H1 (cell line): ENCODE results near the gene FAM120B. TPM values are rescaled to one million over a fixed set of nuclear protein-coding genes. Genes with fewer than 3 reads are reported as not detected.

ENCODE experiments used
- CTCF ChIA-PET: fragments of 300-600 bp; sonication (Branson Sonifier 250); formaldehyde crosslinking; loops from one replicate; lab custom pipeline; 2021; ENCODE audit not compliant: partially characterized antibody; lab: Charles Lee
- POLR2A ChIA-PET: fragments of 300-600 bp; sonication (Branson Sonifier 250); formaldehyde crosslinking; loops from one replicate; lab custom pipeline; 2021; ENCODE audit warnings: inconsistent platforms; ENCODE audit not compliant: partially characterized antibody; lab: Charles Lee
- DNase-seq, 2 experiments: peaks; one replicate each; pipeline versions ENCODE4 v3.0.0 to v3.0.0-alpha.2; 2010 to 2022; ENCODE audit warnings: low spot score in 2 of 2, low read depth in 1 of 2, mixed read lengths in 1 of 2
- FAIRE-seq: peaks from 2 replicates; lab custom pipeline; 2011; peaks lifted over from hg19 to GRCh38; lab: Jason Lieb, UNC
- H2AFZ ChIP-seq: 2 replicates; pipeline ENCODE4 v1.8.1; 2012; ENCODE audit warnings: low read length, inconsistent platforms
- H2AK5ac ChIP-seq: 2 replicates; pipeline ENCODE4 v1.6.1; 2013; ENCODE audit warnings: low read depth, low read length
- H2BK120ac ChIP-seq: replicated peaks from 2 replicates; pipeline ENCODE3; 2013; ENCODE audit warnings: low read depth, low read length, inconsistent platforms
- H2BK12ac ChIP-seq: 2 replicates; pipeline ENCODE4 v1.6.1; 2013; ENCODE audit warnings: low read depth, low read length
- H2BK15ac ChIP-seq: 2 replicates; pipeline ENCODE4 v1.6.1; 2013; ENCODE audit warnings: low read length
- H2BK20ac ChIP-seq: 2 replicates; pipeline ENCODE4 v1.6.1; 2013; ENCODE audit warnings: low read length
- H2BK5ac ChIP-seq: 2 replicates; pipeline ENCODE4 v1.6.1; 2013; ENCODE audit warnings: low read depth, low read length
- H3K14ac ChIP-seq: 2 replicates; pipeline ENCODE4 v1.6.1; 2013; ENCODE audit warnings: inconsistent platforms; ENCODE audit not compliant: insufficient read length
- H3K18ac ChIP-seq: 2 replicates; pipeline ENCODE4 v1.6.1; 2013; ENCODE audit warnings: low read length; ENCODE audit errors: extremely low read depth
- H3K23ac ChIP-seq: 2 replicates; pipeline ENCODE4 v1.6.1; 2013; ENCODE audit warnings: inconsistent platforms; ENCODE audit not compliant: insufficient read length
- H3K23me2 ChIP-seq: 2 replicates; pipeline ENCODE4 v1.6.1; 2013; ENCODE audit warnings: low read depth, low read length
- H3K27ac ChIP-seq: 2 replicates; pipeline ENCODE4 v1.6.1; 2011; ENCODE audit warnings: low read depth, low read length, inconsistent platforms
- H3K27me3 ChIP-seq, 4 experiments: replicated peaks in 1 of 4; 1 replicate in 1 of 4; 2 replicates in 3 of 4; pipeline versions ENCODE4 v1.6.1 to v1.8.1; 2011 to 2013; ENCODE audit warnings: low read length in 3 of 4, mild to moderate bottlenecking in 3 of 4, inconsistent platforms in 2 of 4, mixed read lengths in 2 of 4, moderate library complexity in 1 of 4; ENCODE audit not compliant: control insufficient read depth in 3 of 4, insufficient read depth in 3 of 4; ENCODE audit errors: extremely low read depth in 1 of 4
- H3K36me3 ChIP-seq, 4 experiments: 2 replicates each; pipeline versions ENCODE4 v1.6.1 to v1.8.1; 2011 to 2013; ENCODE audit warnings: mild to moderate bottlenecking in 4 of 4, low read length in 3 of 4, moderate library complexity in 2 of 4, control low read depth in 1 of 4, inconsistent platforms in 1 of 4; ENCODE audit not compliant: insufficient read depth in 4 of 4, control insufficient read depth in 2 of 4
- H3K4ac ChIP-seq: replicated peaks from 2 replicates; pipeline ENCODE3; 2013; ENCODE audit warnings: low read length, low read depth, mixed read lengths, inconsistent platforms; ENCODE audit not compliant: insufficient read length
- H3K4me1 ChIP-seq, 4 experiments: replicated peaks in 1 of 4; 1 replicate in 1 of 4; 2 replicates in 3 of 4; pipeline versions ENCODE4 v1.6.1 to v1.8.1; 2011 to 2013; ENCODE audit warnings: low read length in 3 of 4, inconsistent platforms in 2 of 4, mixed read lengths in 1 of 4; ENCODE audit not compliant: insufficient read depth in 4 of 4, control insufficient read depth in 3 of 4
- H3K4me2 ChIP-seq, 2 experiments: 2 replicates each; pipeline versions ENCODE4 v1.6.1 to v1.8.1; 2011 to 2013; ENCODE audit warnings: low read depth in 2 of 2, low read length in 2 of 2, control low read depth in 1 of 2, inconsistent platforms in 1 of 2, mild to moderate bottlenecking in 1 of 2; ENCODE audit not compliant: insufficient read depth in 1 of 2
- H3K4me3 ChIP-seq, 4 experiments: fragments of 200-600, 300-600 bp in 1 of 4; sonication (generic), shearing (Covaris generic), sonication (Bioruptor Twin) in 1 of 4; 2 replicates each; pipeline versions ENCODE4 v1.5.1 to v1.8.1; 2011 to 2016; ENCODE audit warnings: low read length in 4 of 4, low read depth in 3 of 4, control low read depth in 2 of 4, inconsistent platforms in 2 of 4, mild to moderate bottlenecking in 2 of 4, mixed read lengths in 1 of 4, moderate library complexity in 1 of 4; ENCODE audit not compliant: insufficient read depth in 2 of 4; ENCODE audit errors: extremely low read depth in 1 of 4
- H3K56ac ChIP-seq: replicated peaks from 2 replicates; pipeline ENCODE3; 2013; ENCODE audit warnings: low read depth, mild to moderate bottlenecking, mixed read lengths, low read length, inconsistent platforms; ENCODE audit not compliant: insufficient read length
- H3K79me1 ChIP-seq: 2 replicates; pipeline ENCODE4 v1.6.1; 2013; ENCODE audit warnings: low read depth, low read length, control low read depth
- H3K79me2 ChIP-seq, 2 experiments: 2 replicates each; pipeline versions ENCODE4 v1.6.1 to v1.8.1; 2012 to 2013; ENCODE audit warnings: low read length in 2 of 2, mild to moderate bottlenecking in 2 of 2, inconsistent platforms in 1 of 2; ENCODE audit not compliant: insufficient read depth in 2 of 2, control insufficient read depth in 1 of 2
- H3K9ac ChIP-seq, 4 experiments: replicated peaks in 1 of 4; 1 replicate in 1 of 4; 2 replicates in 3 of 4; pipeline versions ENCODE4 v1.6.1 to v1.8.1; 2011 to 2013; ENCODE audit warnings: low read depth in 3 of 4, low read length in 3 of 4, control low read depth in 2 of 4, mild to moderate bottlenecking in 2 of 4, moderate library complexity in 2 of 4, inconsistent platforms in 1 of 4; ENCODE audit errors: extremely low read depth in 1 of 4
- H3K9me3 ChIP-seq, 2 experiments: 2 replicates each; pipeline versions ENCODE4 v1.6.1 to v1.8.1; 2012 to 2013; ENCODE audit warnings: mild to moderate bottlenecking in 2 of 2, moderate library complexity in 2 of 2, control low read depth in 1 of 2, inconsistent platforms in 1 of 2, low read depth in 1 of 2, low read length in 1 of 2, mixed read lengths in 1 of 2; ENCODE audit not compliant: insufficient read depth in 2 of 2
- H4K20me1 ChIP-seq, 2 experiments: replicated peaks in 1 of 2; 2 replicates each; pipeline versions ENCODE3 to v1.8.1; 2011 to 2013; ENCODE audit warnings: inconsistent platforms in 2 of 2, low read length in 2 of 2, mild to moderate bottlenecking in 1 of 2; ENCODE audit not compliant: insufficient read depth in 2 of 2, control insufficient read depth in 1 of 2
- H4K5ac ChIP-seq: 2 replicates; pipeline ENCODE4 v1.6.1; 2013; ENCODE audit warnings: low read length, low read depth, mixed read lengths, inconsistent platforms; ENCODE audit not compliant: insufficient read length
- H4K8ac ChIP-seq: 2 replicates; pipeline ENCODE4 v1.8.0; 2013; ENCODE audit warnings: mild to moderate bottlenecking, moderate library complexity, low read length, inconsistent platforms; ENCODE audit not compliant: insufficient read depth; ENCODE audit errors: extremely low read depth
- H4K91ac ChIP-seq: replicated peaks from 2 replicates; pipeline ENCODE3; 2013; ENCODE audit warnings: low read length, mixed read lengths, inconsistent platforms; ENCODE audit not compliant: insufficient read length
- ASH2L ChIP-seq: fragments of 200-600, 300-600 bp; sonication (generic); IDR thresholded peaks from one replicate; pipeline ENCODE4 v1.7.1; 2017; ENCODE audit warnings: low read length
- CTBP2 ChIP-seq: IDR thresholded peaks from 2 replicates; pipeline ENCODE4 v1.7.0; 2011; ENCODE audit warnings: borderline replicate concordance, mild to moderate bottlenecking, moderate library complexity, mixed read lengths, low read length; ENCODE audit not compliant: insufficient read depth, insufficient read length
- HDAC2 ChIP-seq, 2 experiments: fragments of 300-600 bp in 1 of 2; sonication (generic) in 1 of 2; IDR thresholded peaks; 2 replicates each; pipeline ENCODE4 v1.6.1; 2011 to 2012; ENCODE audit warnings: low read depth in 2 of 2, low read length in 2 of 2, mild to moderate bottlenecking in 2 of 2, moderate library complexity in 2 of 2, borderline replicate concordance in 1 of 2, inconsistent platforms in 1 of 2
- SRF ChIP-seq: IDR thresholded peaks from 2 replicates; pipeline ENCODE4 v1.6.1; 2011; ENCODE audit warnings: mild to moderate bottlenecking, low read depth, low read length, moderate library complexity
- WGBS, 2 experiments: shearing (Covaris generic) in 1 of 2; methylation state at CpG; one replicate each; pipeline versions ENCODE4 v1.1.6 to v1.1.7; 2013 to 2015; ENCODE audit warnings: low lambda C conversion rate in 2 of 2, mixed read lengths in 2 of 2, inconsistent platforms in 1 of 2, low coverage in 1 of 2, missing lambda C conversion rate in 1 of 2; ENCODE audit not compliant: insufficient replicate concordance in 2 of 2, insufficient coverage in 1 of 2, insufficient read length in 1 of 2; ENCODE audit errors: extremely low coverage in 1 of 2, missing lambda C conversion rate in 1 of 2; 5-methylcytosine and 5-hydroxymethylcytosine counted together
- polyA plus RNA-seq, 7 experiments: library from polyadenylated mRNA; depleted of rRNA in 3 of 7; stranded (reverse) in 5 of 7; unstranded in 2 of 7; fragments of >200 nt in 5 of 7; fragments of 200-250 nt in 2 of 7; gene quantifications; 1 replicate in 5 of 7; 2 replicates in 1 of 7; 4 replicates in 1 of 7; pipeline versions ENCODE4 v1.2.1 to v1.2.3, GENCODE V29; 2011 to 2013; ENCODE audit warnings: missing spikeins in 2 of 7, mixed read lengths in 2 of 7
- total RNA-seq: library from RNA; stranded (reverse); fragmentation: NEBNext Ultra II Directional; extraction: Animal tissue kit (Norgen Biotek cat#: 25700); gene quantifications from 2 replicates; pipeline ENCODE4 v1.2.1, GENCODE V29; 2021

Gene FAM120B
- total and polyA plus RNA-seq, 2 of the 8 experiments (the other 6 are each of a cell fraction or from before 2014, with no cell fraction given) = 5.1 to 12.5 TPM

GRCh38 chr6:170287371-170287876, 19.1 kb upstream of the FAM120B start:
- Histone ChIP-seq H3K79me1 (no peaks in the 10 kb centered on the region), H3K23ac (no peak overlapping the region), H2BK120ac (no peak overlapping the region), H2BK15ac (peak overlapping the region; percentile 46; the same call in 1 of the 2 replicates), H2AK5ac (no peak overlapping the region), H2AFZ (no peak overlapping the region), H2BK12ac (0 out of 2 replicates have a peak overlapping the region, but pooled peaks have one; percentile 43), H3K56ac (no peak overlapping the region), H3K36me3 (peaks cover 2 to 34% (median 12%) of the 10 kb centered on the region in 4 experiments; a peak in 4 of 8 replicates), H3K4ac (no peak overlapping the region), H2BK5ac (no peak overlapping the region), H3K4me1 (peaks cover 10 to 37% (median 19%) of the 10 kb centered on the region in 4 experiments), H3K4me3 (no peak overlapping the region), H3K14ac (no peak overlapping the region), H3K4me2 (peak overlapping the region in 1 of 2 experiments; percentile 59; a peak in 1 of 4 replicates), H3K27me3 (peaks cover 32 to 68% (median 60%) of the 10 kb centered on the region in 4 experiments), H3K23me2 (peaks cover 23% of the 10 kb centered on the region; the same call in 1 of the 2 replicates), H2BK20ac (0 out of 2 replicates have a peak overlapping the region, but pooled peaks have one; percentile 48), H4K20me1 (peaks cover 13 to 14% of the 10 kb centered on the region in 2 experiments), H3K18ac (no peak overlapping the region), H3K9ac (no peak overlapping the region), H3K9me3 (no peaks in the 10 kb centered on the region), H3K79me2 (no peaks in the 10 kb centered on the region), H4K8ac (no peak overlapping the region), H4K5ac (no peak overlapping the region), H3K27ac (no peak overlapping the region), H4K91ac (no peak overlapping the region)
- ChIA-PET POLR2A (interaction anchor here (1.1 to 2.3 kb wide), 4 partner anchors 8 to 224 kb away, joined by 3 to 9 read pairs (median 4); no protein-coding TSS in a partner anchor), CTCF (interaction anchor here (1.2 kb wide), 1 partner anchor 15 kb away, joined by 3 read pairs; no protein-coding TSS in a partner anchor)
- no peak for TF ChIP-seq ASH2L
- no peak for TF ChIP-seq CTBP2
- no peak for TF ChIP-seq HDAC2 (IDR thresholded peaks at IDR 0.05; ENCODE audit: borderline replicate concordance in 1 of 2, low read depth in 2 of 2, low read length in 2 of 2)
- no peak for TF ChIP-seq SRF
- FAIRE-seq (no peak), DNase-seq (no peak)
- WGBS, 2 experiments = 77% methylated on average over 12 of the region's 12 CpGs; no CpG with 5 or more reads in 1 of the 2 experiments
